HepG2 (cell line): ENCODE results near the gene ARHGEF16. TPM values are rescaled to one million over a fixed set of nuclear protein-coding genes. Genes with fewer than 3 reads are reported as not detected.

Experiments used
- AHR ChIP-seq: IDR thresholded peaks from 2 replicates; pipeline ENCODE4 v1.6.1; 2018; ENCODE audit warnings: missing genetic modification reagents, missing compliant biosample characterization
- ARID3A ChIP-seq: IDR thresholded peaks from 2 replicates; pipeline ENCODE4 v1.6.1; 2012; ENCODE audit warnings: low read depth, low read length, improper control_type of control experiment
- DR1 ChIP-seq: sonication (generic); formaldehyde crosslinking; IDR thresholded peaks from 2 replicates; pipeline ENCODE4 v1.8.0; 2021; ENCODE audit warnings: mild to moderate bottlenecking, missing genetic modification reagents, inconsistent platforms
- HOXA5 ChIP-seq: sonication (generic); formaldehyde crosslinking; IDR thresholded peaks from 2 replicates; pipeline ENCODE4 v1.4.0; 2020; ENCODE audit warnings: missing genetic modification reagents
- KLF16 ChIP-seq, 2 experiments: sonication (generic) in 1 of 2; formaldehyde crosslinking in 1 of 2; IDR thresholded peaks; 2 replicates each; pipeline versions ENCODE4 v1.6.1 to v1.8.0; 2016 to 2023; ENCODE audit warnings: missing genetic modification reagents in 2 of 2, missing compliant biosample characterization in 1 of 2
- POGZ ChIP-seq: sonication (generic); formaldehyde crosslinking; IDR thresholded peaks from 2 replicates; pipeline ENCODE4 v1.4.0; 2020; ENCODE audit warnings: mild to moderate bottlenecking, missing genetic modification reagents
- SNAPC2 ChIP-seq: sonication (generic); formaldehyde crosslinking; IDR thresholded peaks from 2 replicates; pipeline ENCODE4 v1.8.1; 2022; ENCODE audit warnings: mild to moderate bottlenecking, missing genetic modification reagents
- TAF1 ChIP-seq: sonication (generic); formaldehyde crosslinking; IDR thresholded peaks from 2 replicates; pipeline ENCODE4 v1.4.0; 2020; ENCODE audit warnings: missing genetic modification reagents
- U2AF2 ChIP-seq: fragments of 200-400 bp; formaldehyde crosslinking; IDR thresholded peaks from 2 replicates; pipeline ENCODE4 v1.6.1; 2017; ENCODE audit warnings: low read depth, mild to moderate bottlenecking, low read length
- ZBTB38 ChIP-seq: sonication (generic); formaldehyde crosslinking; IDR thresholded peaks from 2 replicates; pipeline ENCODE4 v1.5.1; 2020; ENCODE audit warnings: mild to moderate bottlenecking, missing genetic modification reagents
- ZBTB7B ChIP-seq: sonication (generic); formaldehyde crosslinking; IDR thresholded peaks from 2 replicates; pipeline ENCODE4 v1.4.0; 2020; ENCODE audit warnings: missing genetic modification reagents
- ZIK1 ChIP-seq: sonication (generic); formaldehyde crosslinking; IDR thresholded peaks from 2 replicates; pipeline ENCODE4 v1.5.0; 2020; ENCODE audit warnings: mild to moderate bottlenecking, low read depth, missing genetic modification reagents, borderline replicate concordance
- ZNF512B ChIP-seq: sonication (generic); formaldehyde crosslinking; IDR thresholded peaks from 2 replicates; pipeline ENCODE4 v1.5.1; 2020; ENCODE audit warnings: missing genetic modification reagents, mild to moderate bottlenecking, borderline replicate concordance
- ZSCAN29 ChIP-seq: sonication (generic); formaldehyde crosslinking; conservative IDR thresholded peaks from 2 replicates; pipeline ENCODE4 v1.4.0; 2020; ENCODE audit warnings: mild to moderate bottlenecking, missing genetic modification reagents
- polyA plus RNA-seq, 8 experiments: library from polyadenylated mRNA; depleted of rRNA in 3 of 8; stranded (reverse) in 7 of 8; unstranded in 1 of 8; fragments of >200 nt; fragmentation: Illumina TruSeq in 4 of 8; extraction: Trizol in 4 of 8; gene quantifications; 2 replicates each; pipeline versions ENCODE4 v1.2.1 to v1.2.3, GENCODE V29; 2011 to 2016; ENCODE audit warnings: low read depth in 4 of 8, missing spikeins in 1 of 8, mixed read lengths in 1 of 8; ENCODE audit not compliant: insufficient read depth in 1 of 8
- total RNA-seq, 5 experiments: library from RNA; depleted of rRNA; stranded (reverse); fragments of >200 nt; fragmentation: Illumina TruSeq; extraction: Trizol; gene quantifications; 2 replicates each; pipeline ENCODE4 v1.2.3, GENCODE V29; 2016; ENCODE audit warnings: low read depth in 1 of 5
- TF ChIP-seq, protein P1 (sequence below): sonication (generic); formaldehyde crosslinking; IDR thresholded peaks from 2 replicates; pipeline ENCODE4 v1.4.0; 2020; ENCODE audit warnings: missing genetic modification reagents
- TF ChIP-seq, protein P2 (sequence below): IDR thresholded peaks from 2 replicates; pipeline ENCODE4 v1.6.1; 2016; ENCODE audit warnings: control low read depth
- TF ChIP-seq, protein P3 (sequence below): sonication (generic); formaldehyde crosslinking; IDR thresholded peaks from 2 replicates; pipeline ENCODE4 v1.9.0; 2021; ENCODE audit warnings: missing genetic modification reagents, mild to moderate bottlenecking, borderline replicate concordance

ARHGEF16 gene
- total and polyA plus RNA-seq, 2 of the 13 experiments (the other 11 are each of a cell fraction or from before 2014, with no cell fraction given) = 20.3 to 39.9 TPM

DNA sequence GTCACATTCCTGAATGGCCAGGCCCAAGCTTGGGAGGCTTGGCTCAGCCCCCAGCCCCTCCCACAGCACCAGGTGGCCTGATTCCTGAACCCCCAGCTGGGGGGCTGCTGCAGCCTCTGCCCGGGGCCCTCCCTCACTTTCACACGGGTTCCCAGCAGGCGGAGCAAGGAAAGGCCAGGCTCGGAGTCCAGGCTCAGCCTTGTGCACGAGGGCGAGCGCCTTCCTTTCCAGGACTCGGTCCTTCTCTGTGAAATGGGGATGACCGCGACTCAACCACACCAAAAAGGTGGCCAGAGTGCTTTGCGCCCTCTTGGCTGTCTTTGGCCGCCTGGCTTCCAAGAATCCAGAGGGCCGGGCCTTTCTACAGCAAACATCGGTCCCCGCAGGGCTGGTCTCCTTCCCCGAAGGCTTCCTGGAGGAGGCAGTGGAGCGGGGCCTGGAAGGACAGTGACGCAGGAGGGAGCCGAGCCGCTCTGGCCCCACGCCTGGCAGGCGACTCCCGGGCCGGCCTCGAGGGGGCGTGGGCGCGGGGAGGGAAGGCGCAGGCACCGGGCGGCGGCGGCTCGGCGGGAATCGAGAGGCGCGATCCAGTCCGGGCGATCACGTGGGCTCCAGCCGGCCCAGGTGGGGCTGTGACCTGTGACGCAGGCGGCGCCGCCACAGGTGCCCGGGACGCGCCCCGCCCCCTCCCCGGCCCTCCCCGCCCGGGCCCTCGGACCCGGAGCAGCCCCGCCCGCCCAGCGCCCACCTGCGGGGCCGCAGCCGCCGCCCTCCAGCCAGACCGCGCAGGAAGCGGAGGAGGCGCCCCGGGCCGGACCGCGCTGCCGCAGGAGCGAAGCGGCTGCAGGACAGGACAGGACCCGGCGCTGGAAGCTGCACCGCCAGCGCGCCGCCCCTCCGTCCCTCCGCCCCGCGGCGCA, at the start of gene ARHGEF16 (continued):
- TF ChIP-seq ARID3A (no peak), ZSCAN29 (CRISPR knock-in tag) (no peak), ZBTB7B (CRISPR knock-in tag) (0 out of 2 replicates have a peak, but pooled peaks have one; percentile 5), DR1 (CRISPR knock-in tag) (0 out of 2 replicates have a peak, but pooled peaks have one; percentile 45), ZNF512B (CRISPR knock-in tag) (no peak), HOXA5 (CRISPR knock-in tag) (peak; percentile 36; the same call in 1 of the 2 replicates), AHR (CRISPR knock-in tag) (no peak; the same call in 1 of the 2 replicates), ZBTB38 (CRISPR knock-in tag) (peak; percentile 68), KLF16 (CRISPR knock-in tag; IDR thresholded peaks at IDR 0.05) (no peak; a peak in 1 of 4 replicates), ZIK1 (CRISPR knock-in tag) (no peak), POGZ (no peak), SNAPC2 (CRISPR knock-in tag) (peak; percentile 61), TAF1 (CRISPR knock-in tag) (no peak), U2AF2 (no peak)
- TF ChIP-seq, protein P1, sequence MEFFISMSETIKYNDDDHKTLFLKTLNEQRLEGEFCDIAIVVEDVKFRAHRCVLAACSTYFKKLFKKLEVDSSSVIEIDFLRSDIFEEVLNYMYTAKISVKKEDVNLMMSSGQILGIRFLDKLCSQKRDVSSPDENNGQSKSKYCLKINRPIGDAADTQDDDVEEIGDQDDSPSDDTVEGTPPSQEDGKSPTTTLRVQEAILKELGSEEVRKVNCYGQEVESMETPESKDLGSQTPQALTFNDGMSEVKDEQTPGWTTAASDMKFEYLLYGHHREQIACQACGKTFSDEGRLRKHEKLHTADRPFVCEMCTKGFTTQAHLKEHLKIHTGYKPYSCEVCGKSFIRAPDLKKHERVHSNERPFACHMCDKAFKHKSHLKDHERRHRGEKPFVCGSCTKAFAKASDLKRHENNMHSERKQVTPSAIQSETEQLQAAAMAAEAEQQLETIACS = no peak
- TF ChIP-seq, protein P2, sequence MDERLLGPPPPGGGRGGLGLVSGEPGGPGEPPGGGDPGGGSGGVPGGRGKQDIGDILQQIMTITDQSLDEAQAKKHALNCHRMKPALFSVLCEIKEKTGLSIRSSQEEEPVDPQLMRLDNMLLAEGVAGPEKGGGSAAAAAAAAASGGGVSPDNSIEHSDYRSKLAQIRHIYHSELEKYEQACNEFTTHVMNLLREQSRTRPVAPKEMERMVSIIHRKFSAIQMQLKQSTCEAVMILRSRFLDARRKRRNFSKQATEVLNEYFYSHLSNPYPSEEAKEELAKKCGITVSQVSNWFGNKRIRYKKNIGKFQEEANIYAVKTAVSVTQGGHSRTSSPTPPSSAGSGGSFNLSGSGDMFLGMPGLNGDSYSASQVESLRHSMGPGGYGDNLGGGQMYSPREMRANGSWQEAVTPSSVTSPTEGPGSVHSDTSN = no peak
- TF ChIP-seq, protein P3, sequence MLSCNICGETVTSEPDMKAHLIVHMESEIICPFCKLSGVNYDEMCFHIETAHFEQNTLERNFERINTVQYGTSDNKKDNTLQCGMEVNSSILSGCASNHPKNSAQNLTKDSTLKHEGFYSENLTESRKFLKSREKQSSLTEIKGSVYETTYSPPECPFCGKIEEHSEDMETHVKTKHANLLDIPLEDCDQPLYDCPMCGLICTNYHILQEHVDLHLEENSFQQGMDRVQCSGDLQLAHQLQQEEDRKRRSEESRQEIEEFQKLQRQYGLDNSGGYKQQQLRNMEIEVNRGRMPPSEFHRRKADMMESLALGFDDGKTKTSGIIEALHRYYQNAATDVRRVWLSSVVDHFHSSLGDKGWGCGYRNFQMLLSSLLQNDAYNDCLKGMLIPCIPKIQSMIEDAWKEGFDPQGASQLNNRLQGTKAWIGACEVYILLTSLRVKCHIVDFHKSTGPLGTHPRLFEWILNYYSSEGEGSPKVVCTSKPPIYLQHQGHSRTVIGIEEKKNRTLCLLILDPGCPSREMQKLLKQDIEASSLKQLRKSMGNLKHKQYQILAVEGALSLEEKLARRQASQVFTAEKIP (CRISPR knock-in tag) = no peak
